Testis (tissue), 2 donors: ENCODE data around the gene MBOAT7.

ENCODE experiments used
- POLR2A ChIP-seq: fragments of 450-650 bp; IDR thresholded peaks from one replicate; pipeline ENCODE4 v1.6.1; 2017; ENCODE audit warnings: antibody characterized with exemption, mild to moderate bottlenecking, moderate library complexity
- TF ChIP-seq, protein P1 (sequence below), 3 experiments: fragments of 450-650 bp in 2 of 3; fragments of 200-600 bp in 1 of 3; sonication (generic) in 1 of 3; IDR thresholded peaks; one replicate each; pipeline ENCODE4 v1.5.1; 2016 to 2019; ENCODE audit warnings: antibody characterized with exemption in 3 of 3, mild to moderate bottlenecking in 2 of 3, moderate library complexity in 1 of 3

DNA sequence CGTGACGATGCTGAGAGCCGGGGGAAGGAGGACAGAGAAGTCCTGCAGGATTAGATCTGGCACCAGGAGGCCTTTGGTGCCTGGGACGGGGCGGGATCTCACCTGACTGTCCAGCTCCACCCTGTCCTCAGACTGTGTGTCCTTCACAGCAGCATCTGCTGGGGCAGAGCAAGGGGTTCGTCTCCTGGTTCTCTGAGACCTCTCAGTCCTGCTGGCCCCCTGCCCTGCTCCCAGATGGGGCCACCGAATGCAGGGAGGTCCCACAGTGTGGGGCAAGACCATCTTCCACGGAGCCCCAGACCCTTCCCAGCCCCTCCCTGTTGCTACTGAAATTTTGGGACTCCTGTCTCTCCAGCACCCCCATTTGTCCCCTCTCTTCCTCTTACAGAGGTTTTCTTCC is 28.9 kb upstream of the MBOAT7 start:
- TF ChIP-seq, protein P1, sequence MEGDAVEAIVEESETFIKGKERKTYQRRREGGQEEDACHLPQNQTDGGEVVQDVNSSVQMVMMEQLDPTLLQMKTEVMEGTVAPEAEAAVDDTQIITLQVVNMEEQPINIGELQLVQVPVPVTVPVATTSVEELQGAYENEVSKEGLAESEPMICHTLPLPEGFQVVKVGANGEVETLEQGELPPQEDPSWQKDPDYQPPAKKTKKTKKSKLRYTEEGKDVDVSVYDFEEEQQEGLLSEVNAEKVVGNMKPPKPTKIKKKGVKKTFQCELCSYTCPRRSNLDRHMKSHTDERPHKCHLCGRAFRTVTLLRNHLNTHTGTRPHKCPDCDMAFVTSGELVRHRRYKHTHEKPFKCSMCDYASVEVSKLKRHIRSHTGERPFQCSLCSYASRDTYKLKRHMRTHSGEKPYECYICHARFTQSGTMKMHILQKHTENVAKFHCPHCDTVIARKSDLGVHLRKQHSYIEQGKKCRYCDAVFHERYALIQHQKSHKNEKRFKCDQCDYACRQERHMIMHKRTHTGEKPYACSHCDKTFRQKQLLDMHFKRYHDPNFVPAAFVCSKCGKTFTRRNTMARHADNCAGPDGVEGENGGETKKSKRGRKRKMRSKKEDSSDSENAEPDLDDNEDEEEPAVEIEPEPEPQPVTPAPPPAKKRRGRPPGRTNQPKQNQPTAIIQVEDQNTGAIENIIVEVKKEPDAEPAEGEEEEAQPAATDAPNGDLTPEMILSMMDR (IDR thresholded peaks at IDR 0.05): no peak
- TF ChIP-seq POLR2A: no peak
